COLO668 (cell line): Measurements from ENCODE around the gene VAMP2.

Experiments used
- DNase-seq: peaks from one replicate; lab custom pipeline; 2025; ENCODE audit not compliant: unreplicated experiment; lab: John Stamatoyannopoulos, UW

VAMP2 gene

GRCh38 chr17:8162233-8162996, at the start of gene VAMP2:
TSS of gene VAMP2 (minus strand) at chr17:8162948. CDS start at chr17:8162879, 69 bp downstream.
- peak; percentile 69 for DNase-seq

DNA sequence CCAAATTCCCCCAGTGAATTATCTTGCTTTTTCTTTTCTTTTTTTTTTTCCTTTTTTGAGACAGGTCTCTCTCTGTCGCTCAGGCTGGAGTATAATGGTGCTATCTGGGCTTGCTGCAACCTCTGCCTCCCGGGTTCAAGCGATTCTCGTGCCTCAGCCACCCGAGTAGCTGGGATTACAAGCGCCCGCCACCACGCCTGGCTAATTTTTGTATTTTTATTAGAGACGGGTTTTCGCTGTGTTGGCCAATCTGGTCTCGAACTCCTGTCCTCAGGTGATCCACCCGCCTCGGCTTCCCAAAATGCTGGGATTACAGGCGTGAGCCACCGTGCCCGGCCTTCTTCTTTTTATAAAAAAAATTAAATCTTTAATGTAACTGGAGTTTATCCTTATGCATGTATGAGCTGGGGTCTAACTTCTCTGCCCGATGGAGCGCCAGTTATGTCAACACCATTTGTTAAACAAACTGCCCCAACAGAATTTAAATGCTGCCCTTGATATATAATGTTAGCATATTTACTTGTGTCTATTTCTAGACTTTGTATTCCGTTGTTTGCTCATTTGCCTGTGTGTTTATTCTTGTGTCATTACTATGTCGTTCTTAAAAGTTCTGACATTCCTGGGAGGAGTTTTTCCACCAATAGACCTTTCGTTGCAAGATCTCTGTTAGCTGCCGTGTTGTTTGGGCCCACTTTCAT, 48.2 kb upstream of the VAMP2 start:
- peak; percentile 7 for DNase-seq

GRCh38 chr17:8209907-8210760, 47.4 kb upstream of the VAMP2 start, which contains the start of gene AURKB:
TSS of gene AURKB (minus strand) at chr17:8210575. CDS start at chr17:8210224, 351 bp downstream.
- DNase-seq: peak; percentile 88

- DNase-seq: no peak
Observed at GRCh38 chr17:8206536-8206935, 43.8 kb upstream of the VAMP2 start.

DNA sequence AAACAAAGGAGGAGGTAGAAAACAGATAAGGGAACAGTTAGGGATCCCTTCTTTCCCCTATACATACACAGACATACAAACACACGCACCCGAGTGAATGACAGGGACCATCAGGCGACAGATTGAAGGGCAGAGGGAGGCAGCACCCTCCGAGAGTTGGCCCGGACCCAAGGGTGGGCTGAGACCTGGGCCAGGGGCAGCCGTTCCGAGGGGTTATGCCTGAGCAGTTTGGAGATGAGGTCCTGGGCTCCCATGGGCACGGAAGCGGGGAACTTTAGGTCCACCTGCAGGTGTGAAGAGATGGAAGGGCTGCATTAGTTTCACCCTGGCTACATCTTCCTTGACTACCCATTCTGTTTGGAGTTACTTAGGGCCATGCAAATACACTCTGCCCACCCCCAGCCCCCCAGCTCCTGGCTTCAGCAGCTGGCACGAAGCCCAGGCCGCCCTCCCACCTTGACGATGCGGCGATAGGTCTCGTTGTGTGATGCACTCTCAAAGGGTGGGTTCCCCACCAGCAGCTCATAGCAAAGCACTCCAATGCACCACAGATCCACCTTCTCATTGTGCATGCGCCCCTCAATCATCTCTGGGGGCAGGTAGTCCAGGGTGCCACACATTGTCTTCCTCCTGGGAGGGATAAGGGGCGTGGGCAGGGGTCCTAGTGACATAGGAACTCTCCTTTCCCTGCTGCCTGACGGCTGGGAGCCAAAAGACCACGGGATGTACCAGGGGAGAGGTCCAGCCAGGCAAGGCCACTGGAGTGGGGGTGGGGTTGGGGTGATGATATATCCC, 42.2 kb upstream of the VAMP2 start:
- DNase-seq: no peak

- peak; percentile 61 for DNase-seq
Observed at GRCh38 chr17:8192070-8192815, 29.5 kb upstream of the VAMP2 start.

DNA sequence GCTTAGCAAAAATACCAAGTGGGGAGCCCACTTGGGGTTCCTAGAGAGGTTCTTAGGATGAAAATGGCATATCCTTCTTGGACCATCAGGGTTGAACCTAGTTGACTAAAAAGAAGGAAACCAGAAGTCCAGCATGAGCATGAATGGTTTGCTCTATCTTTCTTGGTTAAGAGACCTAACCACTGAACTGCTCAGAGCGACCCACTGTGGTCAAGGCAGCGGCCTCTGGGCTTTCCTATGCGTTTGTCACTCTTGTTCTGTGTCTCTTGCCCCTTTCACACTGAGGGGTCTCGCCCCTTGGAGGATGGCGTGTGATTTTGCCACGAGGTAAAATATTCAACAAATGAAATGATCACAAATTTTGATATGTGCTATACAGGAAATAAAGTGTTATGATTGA, 27.8 kb upstream of the VAMP2 start:
- DNase-seq: no peak

DNA sequence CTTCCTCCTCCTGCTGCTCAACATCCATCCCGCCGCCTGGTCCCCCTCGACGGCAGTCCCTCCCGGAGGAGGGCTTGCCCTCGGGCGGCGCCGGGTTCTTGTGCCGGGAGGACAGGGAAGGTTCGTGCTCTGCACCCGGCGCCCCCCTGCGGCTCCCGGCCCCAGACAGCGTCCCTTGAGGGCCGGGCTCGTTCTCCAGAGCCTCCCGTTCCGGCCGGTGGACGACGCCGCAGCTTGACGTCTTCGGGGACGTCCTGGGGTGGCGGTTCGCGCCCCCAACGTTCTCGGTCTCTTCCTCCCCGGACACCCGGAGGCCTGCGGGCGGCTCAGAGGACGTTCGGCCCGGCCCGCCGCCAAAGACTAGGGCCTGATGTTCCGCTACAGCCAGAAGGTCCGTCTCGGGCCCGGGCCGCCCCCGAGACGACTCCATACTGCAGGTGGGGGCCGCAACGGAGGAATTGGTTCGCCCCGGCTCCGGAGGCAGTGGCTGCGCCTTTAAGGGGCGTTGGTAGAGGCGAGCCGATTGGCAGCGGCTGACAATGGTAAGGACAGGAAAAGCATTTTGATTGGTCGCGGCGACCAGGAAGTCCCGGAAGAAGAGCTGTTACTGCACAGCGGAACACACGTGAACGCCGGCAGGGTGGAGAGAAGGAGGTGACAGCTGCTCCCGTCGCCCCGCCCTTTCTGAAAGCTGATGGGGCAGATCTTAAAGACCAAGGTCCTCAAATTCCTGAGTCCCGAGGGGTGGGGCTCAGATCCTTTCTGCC, 27.1 kb upstream of the VAMP2 start, which contains the start of gene BORCS6:
TSS of gene BORCS6 (minus strand) at position 470 of the 767 bp plus-strand sequence. CDS start at position 430, 40 bp downstream.
- DNase-seq: peak; percentile 89

GRCh38 chr17:8189041-8189710, 26.4 kb upstream of the VAMP2 start:
- peak; percentile 22 for DNase-seq

GRCh38 chr17:8188263-8188839, 25.6 kb upstream of the VAMP2 start:
- peak; percentile 10 for DNase-seq

DNA sequence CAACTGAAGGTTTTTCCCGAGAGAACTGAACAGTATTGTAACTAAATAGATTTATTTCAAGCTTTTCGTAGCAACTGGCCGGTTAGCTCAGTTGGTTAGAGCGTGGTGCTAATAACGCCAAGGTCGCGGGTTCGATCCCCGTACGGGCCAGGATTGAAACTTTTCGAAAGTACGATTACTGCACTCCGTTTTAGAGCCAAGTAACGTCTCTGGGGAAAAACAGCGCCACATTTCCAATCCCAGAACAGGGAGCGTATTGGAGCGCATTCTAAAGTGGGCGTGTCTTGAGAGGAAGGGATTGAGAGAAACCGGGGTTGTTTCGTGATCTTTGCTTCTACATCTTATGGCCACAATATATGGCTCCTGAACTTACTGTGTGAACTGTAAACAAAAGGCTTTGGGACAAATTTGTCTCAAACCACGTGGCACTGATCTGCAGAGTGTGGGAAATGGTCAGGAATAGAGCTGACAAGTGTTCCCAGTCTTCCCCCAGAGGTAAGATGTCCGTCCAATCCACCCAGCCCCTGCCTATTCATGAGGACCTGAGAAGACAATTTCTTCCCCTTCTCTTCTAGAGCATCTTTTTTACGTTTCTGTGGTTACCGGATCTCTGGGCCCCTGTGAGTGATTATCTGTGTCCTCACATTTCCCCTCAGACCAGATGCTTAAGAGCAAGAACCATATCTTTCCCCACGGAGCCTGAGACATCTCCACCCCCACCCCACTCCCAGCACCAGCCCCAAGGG, 24.9 kb upstream of the VAMP2 start:
- DNase-seq: peak; percentile 85

DNA sequence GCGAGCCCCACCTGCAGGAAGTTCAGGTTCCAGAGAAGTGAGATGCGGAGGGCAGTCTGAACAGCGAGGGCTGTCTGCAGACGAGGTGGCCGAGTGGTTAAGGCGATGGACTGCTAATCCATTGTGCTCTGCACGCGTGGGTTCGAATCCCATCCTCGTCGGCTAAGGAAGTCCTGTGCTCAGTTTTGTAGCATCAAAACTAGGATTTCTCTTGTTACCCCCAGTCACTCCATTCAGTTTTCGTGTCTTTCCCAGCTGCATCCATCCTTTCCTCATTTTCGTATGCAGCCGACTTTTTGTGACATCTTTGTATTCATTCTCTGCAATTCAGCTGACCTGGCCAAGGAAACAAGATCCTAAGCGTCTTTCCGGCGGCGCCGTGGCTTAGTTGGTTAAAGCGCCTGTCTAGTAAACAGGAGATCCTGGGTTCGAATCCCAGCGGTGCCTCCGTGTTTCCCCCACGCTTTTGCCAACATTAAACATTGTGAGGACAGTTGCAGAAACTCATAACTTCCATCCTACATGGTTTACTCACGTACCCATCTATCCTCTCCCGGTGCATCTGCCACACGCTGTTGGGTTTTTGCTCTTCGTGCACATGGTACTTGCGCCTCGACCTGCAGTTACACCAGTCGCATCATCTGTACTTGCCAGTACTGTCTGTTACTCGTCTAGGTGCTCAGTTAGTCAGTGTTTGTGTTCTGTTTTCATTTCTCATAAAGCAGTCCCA, 24.2 kb upstream of the VAMP2 start:
- peak; percentile 83 for DNase-seq

- DNase-seq: no peak
Observed at GRCh38 chr17:8186446-8186786, 23.7 kb upstream of the VAMP2 start.

DNA sequence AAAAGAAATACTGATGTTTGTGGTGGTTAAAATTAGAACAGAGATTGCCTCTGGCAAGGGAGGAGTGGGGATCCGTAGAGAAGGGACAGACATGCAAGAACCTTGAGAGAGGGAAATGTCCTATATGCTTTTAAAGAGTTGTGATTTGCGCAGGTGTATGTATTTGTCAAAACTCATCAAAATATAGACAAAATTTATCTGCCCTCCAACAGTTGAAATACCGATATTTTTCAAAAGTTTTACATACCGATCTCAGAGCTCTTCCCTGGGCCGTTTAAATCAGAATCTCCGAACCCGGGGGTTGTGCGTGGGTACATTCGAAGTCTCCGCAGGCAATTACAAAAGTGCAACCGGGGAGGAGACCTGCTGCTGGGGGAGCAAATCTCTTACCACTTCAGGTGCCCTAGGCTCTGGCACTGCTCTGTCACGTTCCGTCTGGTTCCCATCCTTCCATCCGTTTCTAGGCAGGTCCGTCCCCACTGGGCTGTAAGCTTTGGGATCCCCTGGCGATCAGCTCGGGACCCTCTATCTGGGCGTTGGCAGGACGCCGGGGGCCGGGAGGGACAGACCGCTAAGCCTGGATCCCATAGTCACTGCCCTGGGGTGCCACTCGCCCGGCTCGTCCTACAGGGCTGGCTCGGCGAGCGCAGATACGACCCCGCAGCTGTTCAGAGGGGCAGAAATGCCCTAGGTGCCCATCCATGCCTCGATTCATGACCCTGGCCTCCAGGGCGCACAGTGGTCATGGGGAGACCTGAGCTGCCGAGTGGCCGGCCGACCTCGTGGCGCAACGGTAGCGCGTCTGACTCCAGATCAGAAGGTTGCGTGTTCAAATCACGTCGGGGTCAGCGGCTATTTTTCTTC, 23.1 kb upstream of the VAMP2 start:
- peak; percentile 56 for DNase-seq

DNA sequence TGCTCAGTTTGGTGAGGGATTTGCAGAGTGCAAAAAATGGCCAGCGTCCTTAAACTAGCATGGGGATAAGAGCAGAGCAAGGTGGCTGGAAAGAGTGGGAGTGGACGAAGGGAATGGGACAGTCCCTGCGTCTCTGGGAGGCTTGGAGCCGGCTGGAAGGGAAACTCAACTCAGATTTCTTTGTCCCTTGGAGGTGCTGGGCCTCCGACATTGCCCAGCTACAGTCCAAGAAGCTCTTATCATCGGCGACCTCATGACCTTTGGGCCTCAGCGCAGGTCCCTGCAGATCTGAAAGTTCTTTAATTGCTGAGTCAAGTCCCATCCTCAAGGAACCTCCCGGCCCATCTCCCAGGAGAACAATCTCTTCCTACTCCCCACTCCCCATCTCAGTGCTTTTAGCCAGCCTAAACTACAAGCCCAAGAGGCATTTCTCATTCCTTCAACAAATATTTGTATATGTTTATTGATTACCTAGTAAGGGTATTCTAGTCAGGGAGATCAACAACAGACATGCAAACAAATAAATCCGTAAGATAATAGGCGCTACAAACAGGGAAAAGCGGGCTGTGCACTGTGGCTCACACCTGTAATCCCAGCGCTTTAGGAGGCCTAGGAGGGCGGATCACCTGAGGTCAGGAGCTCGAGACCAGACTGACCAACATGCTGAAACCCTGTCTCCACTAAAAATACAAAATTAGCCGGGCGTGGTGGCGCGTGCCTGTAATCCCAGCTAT, 14.4 kb upstream of the VAMP2 start:
- DNase-seq: no peak
